IMR-90 (cell line): ENCODE data around the gene DCTD. TPM values are rescaled to one million over a fixed set of nuclear protein-coding genes. Genes with fewer than 3 reads are reported as not detected.

Source experiments
- ATAC-seq: fragments of 200-7000 bp; cut with Tn5 transposase; 2 replicates; pipeline ENCODE4 v1.9.1; 2020; ENCODE audit warnings: low read depth, mild to moderate bottlenecking, moderate library complexity
- BruUV-seq: library from RNA; stranded (reverse); fragments of 400-500 nt; replicated peaks from 2 replicates; lab custom pipeline; 2021; lab: Mats Ljungman, UMichigan
- CTCF ChIA-PET: fragments of 300-600 bp; formaldehyde crosslinking; extraction: SDS; loops from one replicate; lab custom pipeline; 2021; ENCODE audit warnings: antibody characterized with exemption; lab: Yijun Ruan, JAX
- POLR2A ChIA-PET: fragments of 300-600 bp; sonication (Branson Sonifier 250); formaldehyde crosslinking; loops from one replicate; lab custom pipeline; 2022; ENCODE audit warnings: antibody characterized with exemption; ENCODE audit not compliant: unreplicated experiment; lab: Charles Lee
- DNase-seq: peaks from one replicate; pipeline ENCODE4 v3.0.0; 2013
- H2AFZ ChIP-seq: replicated peaks from 2 replicates; pipeline ENCODE3; 2013; ENCODE audit warnings: low read length, mild to moderate bottlenecking; ENCODE audit not compliant: poor library complexity
- H2AK5ac ChIP-seq: 2 replicates; pipeline ENCODE4 v1.6.1; 2013; ENCODE audit warnings: low read depth, low read length, inconsistent platforms
- H2AK9ac ChIP-seq: replicated peaks from 2 replicates; pipeline ENCODE3; 2013; ENCODE audit warnings: mild to moderate bottlenecking, low read depth, low read length, moderate library complexity; ENCODE audit not compliant: poor library complexity
- H2BK120ac ChIP-seq: 2 replicates; pipeline ENCODE4 v1.6.1; 2013; ENCODE audit warnings: low read depth, low read length, inconsistent platforms
- H2BK15ac ChIP-seq: 3 replicates; pipeline ENCODE4 v1.6.1; 2013; ENCODE audit warnings: low read depth, low read length, inconsistent platforms
- H2BK20ac ChIP-seq: 2 replicates; pipeline ENCODE4 v1.6.1; 2013; ENCODE audit warnings: low read depth, mild to moderate bottlenecking, inconsistent platforms, low read length, moderate library complexity
- H2BK5ac ChIP-seq: 2 replicates; pipeline ENCODE4 v1.6.1; 2013; ENCODE audit warnings: mild to moderate bottlenecking, low read depth, low read length, inconsistent platforms; ENCODE audit not compliant: poor library complexity, severe bottlenecking
- H3K14ac ChIP-seq: replicated peaks from 2 replicates; pipeline ENCODE4 v1.6.1; 2013; ENCODE audit warnings: low read depth, low read length, inconsistent platforms
- H3K18ac ChIP-seq: 2 replicates; pipeline ENCODE4 v1.6.1; 2013; ENCODE audit warnings: low read depth, low read length, control low read depth
- H3K23ac ChIP-seq: 2 replicates; pipeline ENCODE4 v1.6.1; 2013; ENCODE audit warnings: low read depth, low read length, inconsistent platforms
- H3K27ac ChIP-seq: 2 replicates; pipeline ENCODE4 v1.5.1; 2013; ENCODE audit warnings: mild to moderate bottlenecking, control low read depth, low read length; ENCODE audit not compliant: insufficient read depth
- H3K27me3 ChIP-seq: 2 replicates; pipeline ENCODE4 v1.6.1; 2013; ENCODE audit warnings: low read length; ENCODE audit not compliant: control insufficient read depth, insufficient read depth
- H3K36me3 ChIP-seq: 2 replicates; pipeline ENCODE4 v1.6.1; 2013; ENCODE audit warnings: low read length, mixed read lengths; ENCODE audit not compliant: control insufficient read depth, insufficient read depth
- H3K4ac ChIP-seq: 2 replicates; pipeline ENCODE4 v1.6.1; 2013; ENCODE audit warnings: low read depth, low read length, inconsistent platforms
- H3K4me1 ChIP-seq: 2 replicates; pipeline ENCODE4 v1.6.1; 2013; ENCODE audit warnings: low read length, mixed read lengths; ENCODE audit not compliant: control insufficient read depth, insufficient read depth
- H3K4me2 ChIP-seq: 2 replicates; pipeline ENCODE4 v1.6.1; 2013; ENCODE audit warnings: low read depth, mild to moderate bottlenecking, control low read depth, low read length, moderate library complexity
- H3K4me3 ChIP-seq: 2 replicates; pipeline ENCODE4 v1.5.1; 2013; ENCODE audit warnings: low read depth, mild to moderate bottlenecking, control low read depth, low read length, moderate library complexity; ENCODE audit not compliant: insufficient read depth
- H3K56ac ChIP-seq: 2 replicates; pipeline ENCODE4 v1.6.1; 2013; ENCODE audit warnings: low read length, inconsistent platforms; ENCODE audit not compliant: insufficient read depth; ENCODE audit errors: extremely low read depth
- H3K79me1 ChIP-seq, 2 experiments: 2 replicates each; pipeline ENCODE4 v1.6.1; 2013; ENCODE audit warnings: low read length in 2 of 2, inconsistent platforms in 1 of 2, low read depth in 1 of 2
- H3K9ac ChIP-seq: 2 replicates; pipeline ENCODE4 v1.6.1; 2013; ENCODE audit warnings: low read depth, low read length, control low read depth
- H3K9me1 ChIP-seq: 2 replicates; pipeline ENCODE4 v1.6.1; 2013; ENCODE audit warnings: low read length, inconsistent platforms; ENCODE audit not compliant: insufficient read depth
- H3K9me3 ChIP-seq: 2 replicates; pipeline ENCODE4 v1.6.1; 2013; ENCODE audit warnings: low read length; ENCODE audit not compliant: control insufficient read depth, insufficient read depth
- H4K20me1 ChIP-seq: 2 replicates; pipeline ENCODE4 v1.6.1; 2013; ENCODE audit warnings: low read length, inconsistent platforms; ENCODE audit not compliant: insufficient read depth
- H4K5ac ChIP-seq: 2 replicates; pipeline ENCODE4 v1.6.1; 2013; ENCODE audit warnings: mild to moderate bottlenecking, low read depth, low read length, control low read depth
- H4K8ac ChIP-seq, 2 experiments: 2 replicates each; pipeline ENCODE4 v1.6.1; 2013; ENCODE audit warnings: low read depth in 2 of 2, low read length in 2 of 2, control low read depth in 1 of 2, inconsistent platforms in 1 of 2
- H4K91ac ChIP-seq: 2 replicates; pipeline ENCODE4 v1.6.1; 2013; ENCODE audit warnings: low read depth, low read length, inconsistent platforms; ENCODE audit not compliant: insufficient read depth
- BHLHE40 ChIP-seq: fragments of 150-350 bp; IDR thresholded peaks from 2 replicates; pipeline ENCODE4 v1.6.1; 2016; ENCODE audit warnings: mild to moderate bottlenecking, low read depth, low read length
- FOS ChIP-seq: fragments of 150-350 bp; IDR thresholded peaks from 2 replicates; pipeline ENCODE4 v1.6.1; 2016; ENCODE audit warnings: low read depth, low read length
- MAZ ChIP-seq: IDR thresholded peaks from 2 replicates; pipeline ENCODE4 v1.6.1; 2012; ENCODE audit warnings: low read depth, mild to moderate bottlenecking, low read length, improper control_type of control experiment, moderate library complexity, borderline replicate concordance
- RAD21 ChIP-seq: IDR thresholded peaks from 2 replicates; pipeline ENCODE4 v1.6.1; 2012; ENCODE audit warnings: low read length, improper control_type of control experiment
- SMC3 ChIP-seq: fragments of 150-350 bp; IDR thresholded peaks from 2 replicates; pipeline ENCODE4 v1.6.1; 2016; ENCODE audit warnings: low read depth, mild to moderate bottlenecking, antibody characterized with exemption, low read length, moderate library complexity
- WGBS, 2 experiments: methylation state at CpG; one replicate each; pipeline versions ENCODE4 v1.1.5 to v1.1.7; 2013; ENCODE audit warnings: missing lambda C conversion rate in 2 of 2; ENCODE audit not compliant: insufficient read length in 1 of 2; ENCODE audit errors: extremely low coverage in 2 of 2; 5-methylcytosine and 5-hydroxymethylcytosine counted together
- dilution Hi-C: fragments of 300-500 bp; cut with HindIII; formaldehyde crosslinking; loops from one replicate; pipeline ENCODE4 v1.14.3; 2018; ENCODE audit warnings: low sequenced_read_pairs; ENCODE audit not compliant: unreplicated experiment
- in situ Hi-C: fragments of 300-500 bp; cut with MboI; formaldehyde crosslinking; loops from 3 replicates; pipeline ENCODE4 v1.14.3; 2019; ENCODE audit warnings: low sequenced_read_pairs, inconsistent platforms, mixed read lengths
- intact Hi-C: fragments of 100-400 bp; cut with micrococcal nuclease; formaldehyde crosslinking; loops from 2 replicates; pipeline ENCODE4 v1.10.0; 2022
- polyA plus RNA-seq, 3 experiments: library from polyadenylated mRNA; depleted of rRNA; stranded (reverse); fragments of >200 nt; gene quantifications; 2 replicates each; pipeline ENCODE4 v1.2.3, GENCODE V29; 2012; ENCODE audit warnings: low replicate concordance in 1 of 3
- total RNA-seq: library from RNA; depleted of rRNA; stranded (reverse); fragments of >200 nt; gene quantifications from 2 replicates; pipeline ENCODE4 v1.2.3, GENCODE V29; 2012

DCTD gene
- total and polyA plus RNA-seq, 2 of the 4 experiments (the other 2 are of a cell fraction), result 90.3 to 127 TPM

GRCh38 chr4:182913036-182913435, 4.2 kb downstream of the DCTD start:
- no peak overlapping the region for H2BK120ac ChIP-seq
- no peak overlapping the region for H3K9ac ChIP-seq
- no peak overlapping the region for H3K56ac ChIP-seq
- H2BK20ac ChIP-seq, result no peak overlapping the region
- POLR2A ChIA-PET, result no interaction called here
- H3K23ac ChIP-seq, result peak overlapping the region; percentile 40; the same call in 1 of the 2 replicates
- no peak overlapping the region for H3K4me3 ChIP-seq
- H3K9me3 ChIP-seq, result no peaks in the 10 kb centered on the region
- no peak overlapping the region for H4K91ac ChIP-seq
- TF ChIP-seq MAZ, result no peak
- TF ChIP-seq BHLHE40, result no peak
- no peak for TF ChIP-seq RAD21
- TF ChIP-seq SMC3, result no peak
- TF ChIP-seq FOS, result no peak
- H3K9me1 ChIP-seq, result peaks cover 26% of the 10 kb centered on the region
- in situ Hi-C loops (no loop called here), intact Hi-C loops (no loop called here), dilution Hi-C loops (loop anchor here (25.0 kb wide), 1 partner anchor 349 kb away; no protein-coding TSS in a partner anchor)
- H4K5ac ChIP-seq, result no peak overlapping the region
- H4K20me1 ChIP-seq, result no peaks in the 10 kb centered on the region
- no peak overlapping the region for H2AFZ ChIP-seq
- BruUV-seq, result no TSS peak
- H2AK5ac ChIP-seq, result peak overlapping the region; percentile 44; the same call in 1 of the 2 replicates
- CTCF ChIA-PET, result interaction anchor here (0.5 to 0.8 kb wide), 2 partner anchors 9 to 236 kb away, joined by 3 to 4 read pairs; no protein-coding TSS in a partner anchor
- H3K27me3 ChIP-seq, result no peaks in the 10 kb centered on the region
- H2BK5ac ChIP-seq, result no peak overlapping the region
- no peak overlapping the region for H3K27ac ChIP-seq
- H3K14ac ChIP-seq, result 0 out of 2 replicates have a peak overlapping the region, but pooled peaks have one; percentile 62
- H3K4me2 ChIP-seq, result no peak overlapping the region
- no peak overlapping the region for H3K4ac ChIP-seq
- WGBS, 2 experiments, result no CpG with 5 or more reads among the region's 8 CpGs
- no peak overlapping the region for H2AK9ac ChIP-seq
- no peak overlapping the region for H4K8ac ChIP-seq
- no peak for ATAC-seq
- H3K4me1 ChIP-seq, result peaks cover 14% of the 10 kb centered on the region
- H3K18ac ChIP-seq, result no peak overlapping the region
- H3K79me1 ChIP-seq, result peaks cover 41 to 70% of the 10 kb centered on the region in 2 experiments
- no peak overlapping the region for H2BK15ac ChIP-seq
- peaks cover 32% of the 10 kb centered on the region for H3K36me3 ChIP-seq
- DNase-seq, result no peak
